BLaER1 (cell line): ENCODE results near the gene ADCY2.

Experiments
- H3K27ac ChIP-seq: shearing (Covaris generic); formaldehyde crosslinking; 2 replicates; pipeline ENCODE4 v1.8.1; 2022
- H3K27me3 ChIP-seq: shearing (Covaris generic); formaldehyde crosslinking; 2 replicates; pipeline ENCODE4 v1.8.1; 2022
- H3K36me3 ChIP-seq: shearing (Covaris generic); formaldehyde crosslinking; 2 replicates; pipeline ENCODE4 v1.8.1; 2022
- H3K4me1 ChIP-seq: shearing (Covaris generic); formaldehyde crosslinking; 2 replicates; pipeline ENCODE4 v1.8.1; 2022
- H3K4me2 ChIP-seq: shearing (Covaris generic); formaldehyde crosslinking; 2 replicates; pipeline ENCODE4 v1.8.1; 2022
- H3K4me3 ChIP-seq: shearing (Covaris generic); formaldehyde crosslinking; 2 replicates; pipeline ENCODE4 v1.8.1; 2022
- H3K9ac ChIP-seq: shearing (Covaris generic); formaldehyde crosslinking; 2 replicates; pipeline ENCODE4 v1.8.1; 2022
- H3K9me3 ChIP-seq: shearing (Covaris generic); formaldehyde crosslinking; 2 replicates; pipeline ENCODE4 v1.8.1; 2022
- H4K20me1 ChIP-seq: shearing (Covaris generic); formaldehyde crosslinking; 2 replicates; pipeline ENCODE4 v1.8.1; 2022
- Cebpa-rat ChIP-seq: shearing (Covaris generic); IDR thresholded peaks from 2 replicates; pipeline ENCODE4 v1.8.1; 2022

The ADCY2 gene

DNA sequence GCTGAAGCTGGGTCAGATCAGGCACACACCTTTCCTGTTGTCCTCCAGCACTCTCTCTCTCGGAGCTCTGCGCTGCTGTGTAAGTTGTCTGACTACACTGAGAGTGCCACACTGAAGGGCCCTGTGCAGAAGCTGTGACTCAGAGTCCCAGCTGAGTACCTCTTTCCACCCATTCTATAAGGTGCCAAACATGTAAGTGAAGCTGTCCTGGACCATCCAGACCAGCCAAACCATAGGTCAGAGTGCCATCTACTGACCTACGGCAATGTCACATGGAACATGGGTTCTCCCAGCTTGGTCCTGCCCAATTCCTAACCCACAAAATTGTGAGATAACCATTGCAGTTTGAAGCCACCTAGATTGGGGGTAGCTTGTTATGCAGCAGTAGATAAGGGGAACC lies 68.2 kb downstream of the ADCY2 start:
- no peaks in the 10 kb centered on the region for H3K4me1 ChIP-seq
- no peak overlapping the region for H3K27ac ChIP-seq
- no peak overlapping the region for H3K9ac ChIP-seq
- no peaks in the 10 kb centered on the region for H3K36me3 ChIP-seq
- H3K4me2 ChIP-seq, result no peak overlapping the region
- no peaks in the 10 kb centered on the region for H3K27me3 ChIP-seq
- H4K20me1 ChIP-seq, result no peaks in the 10 kb centered on the region
- H3K9me3 ChIP-seq, result no peaks in the 10 kb centered on the region
- no peak overlapping the region for H3K4me3 ChIP-seq
- no peak for TF ChIP-seq Cebpa-rat

DNA sequence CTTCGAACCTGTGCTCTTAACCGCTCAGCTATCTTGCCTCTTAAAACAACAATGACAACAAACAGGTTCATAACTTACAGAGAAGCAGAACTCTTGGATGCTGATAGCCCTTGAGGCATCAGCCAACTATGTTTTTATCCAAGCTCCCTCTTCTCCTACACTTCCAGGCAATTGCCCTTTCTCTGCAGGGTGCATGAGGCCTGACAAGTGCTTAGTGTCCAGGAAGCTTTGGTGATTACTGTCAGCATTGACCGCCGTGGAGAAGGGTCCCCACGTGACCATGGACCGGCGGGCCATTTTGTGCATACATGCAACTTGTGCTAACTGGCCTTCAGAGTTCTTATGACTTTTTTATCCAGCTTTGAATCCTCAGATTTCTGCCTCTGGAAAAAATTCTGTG lies 71.2 kb downstream of the ADCY2 start:
- 0 out of 2 replicates have a peak, but pooled peaks cover 4% of the 10 kb centered on the region for H3K9me3 ChIP-seq
- no peaks in the 10 kb centered on the region for H4K20me1 ChIP-seq
- TF ChIP-seq Cebpa-rat, result no peak
- H3K4me2 ChIP-seq, result no peak overlapping the region
- no peaks in the 10 kb centered on the region for H3K36me3 ChIP-seq
- no peak overlapping the region for H3K27ac ChIP-seq
- H3K4me3 ChIP-seq, result no peak overlapping the region
- H3K27me3 ChIP-seq, result no peaks in the 10 kb centered on the region
- no peaks in the 10 kb centered on the region for H3K4me1 ChIP-seq
- no peak overlapping the region for H3K9ac ChIP-seq

DNA sequence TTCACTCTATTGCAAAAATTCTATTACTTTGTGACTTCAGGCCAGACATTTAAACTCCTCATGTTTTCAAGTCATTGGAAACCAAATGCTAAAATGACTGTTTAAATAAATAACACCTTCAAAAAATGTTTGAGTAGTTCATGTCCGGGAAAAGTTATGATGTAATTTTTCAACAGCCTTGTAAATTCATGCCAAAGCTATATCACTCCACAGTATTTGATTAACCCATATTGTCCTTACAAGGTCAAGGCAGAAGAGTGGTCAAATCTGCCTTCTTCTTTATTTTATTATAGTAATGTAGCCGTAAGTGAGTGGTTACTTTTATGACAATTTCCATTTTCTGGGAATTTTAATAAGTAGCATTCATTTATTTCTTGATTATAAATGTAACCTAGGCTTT lies 72.8 kb downstream of the ADCY2 start:
- H4K20me1 ChIP-seq, result no peaks in the 10 kb centered on the region
- H3K9ac ChIP-seq, result no peak overlapping the region
- H3K9me3 ChIP-seq, result peaks cover 8% of the 10 kb centered on the region; the same call in 1 of the 2 replicates
- H3K27ac ChIP-seq, result no peak overlapping the region
- H3K27me3 ChIP-seq, result no peaks in the 10 kb centered on the region
- TF ChIP-seq Cebpa-rat, result no peak
- no peak overlapping the region for H3K4me3 ChIP-seq
- H3K4me1 ChIP-seq, result no peaks in the 10 kb centered on the region
- no peaks in the 10 kb centered on the region for H3K36me3 ChIP-seq
- no peak overlapping the region for H3K4me2 ChIP-seq

DNA sequence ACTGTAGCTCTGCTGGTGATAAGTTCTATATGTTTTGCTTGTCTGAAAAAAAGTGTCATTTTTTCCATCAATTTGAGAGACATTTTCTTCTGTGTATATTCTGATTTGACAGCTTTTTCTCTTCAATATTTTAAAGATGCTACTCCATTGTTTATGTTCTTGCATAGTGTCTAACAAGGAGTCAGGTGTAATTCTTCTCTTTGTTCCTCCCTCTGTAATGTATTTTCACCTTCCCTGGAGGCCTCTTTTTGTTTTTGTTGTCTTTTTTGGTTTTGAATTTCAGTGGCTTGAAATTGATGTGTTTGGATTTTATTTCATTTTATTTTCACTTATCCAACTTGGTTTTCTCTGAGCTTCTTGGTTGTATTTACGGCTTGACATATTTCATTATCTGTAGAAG lies 75.8 kb downstream of the ADCY2 start:
- no peak overlapping the region for H3K4me3 ChIP-seq
- no peak overlapping the region for H3K27ac ChIP-seq
- H3K4me1 ChIP-seq, result no peaks in the 10 kb centered on the region
- H4K20me1 ChIP-seq, result no peaks in the 10 kb centered on the region
- no peaks in the 10 kb centered on the region for H3K27me3 ChIP-seq
- H3K9ac ChIP-seq, result no peak overlapping the region
- no peak for TF ChIP-seq Cebpa-rat
- no peaks in the 10 kb centered on the region for H3K36me3 ChIP-seq
- H3K4me2 ChIP-seq, result no peak overlapping the region
- H3K9me3 ChIP-seq, result peaks cover 8% of the 10 kb centered on the region; the same call in 1 of the 2 replicates

DNA sequence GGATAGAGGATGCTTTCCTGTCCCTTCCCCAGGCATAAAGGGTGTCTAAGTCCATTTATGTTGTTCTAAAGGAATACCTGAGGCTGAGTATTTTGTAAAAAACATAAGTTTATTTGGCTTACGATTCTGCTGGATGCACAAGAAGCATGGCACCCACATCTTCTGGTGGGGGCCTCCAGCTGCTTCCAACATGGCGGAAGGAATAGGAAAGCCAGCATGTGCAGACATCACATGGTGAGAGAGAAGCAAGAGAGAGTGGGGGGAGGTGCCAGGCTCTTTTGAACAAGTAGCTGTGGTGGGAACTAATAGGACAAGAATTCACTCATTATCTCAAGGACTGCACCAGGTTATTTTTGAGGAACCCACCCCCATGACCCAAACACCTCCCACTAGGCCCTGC lies 77.2 kb downstream of the ADCY2 start:
- H3K4me1 ChIP-seq, result no peaks in the 10 kb centered on the region
- peaks cover 8% of the 10 kb centered on the region; the same call in 1 of the 2 replicates for H3K9me3 ChIP-seq
- TF ChIP-seq Cebpa-rat, result no peak
- no peaks in the 10 kb centered on the region for H4K20me1 ChIP-seq
- H3K36me3 ChIP-seq, result no peaks in the 10 kb centered on the region
- no peak overlapping the region for H3K4me2 ChIP-seq
- H3K27me3 ChIP-seq, result no peaks in the 10 kb centered on the region
- no peak overlapping the region for H3K27ac ChIP-seq
- H3K4me3 ChIP-seq, result no peak overlapping the region
- H3K9ac ChIP-seq, result no peak overlapping the region

DNA sequence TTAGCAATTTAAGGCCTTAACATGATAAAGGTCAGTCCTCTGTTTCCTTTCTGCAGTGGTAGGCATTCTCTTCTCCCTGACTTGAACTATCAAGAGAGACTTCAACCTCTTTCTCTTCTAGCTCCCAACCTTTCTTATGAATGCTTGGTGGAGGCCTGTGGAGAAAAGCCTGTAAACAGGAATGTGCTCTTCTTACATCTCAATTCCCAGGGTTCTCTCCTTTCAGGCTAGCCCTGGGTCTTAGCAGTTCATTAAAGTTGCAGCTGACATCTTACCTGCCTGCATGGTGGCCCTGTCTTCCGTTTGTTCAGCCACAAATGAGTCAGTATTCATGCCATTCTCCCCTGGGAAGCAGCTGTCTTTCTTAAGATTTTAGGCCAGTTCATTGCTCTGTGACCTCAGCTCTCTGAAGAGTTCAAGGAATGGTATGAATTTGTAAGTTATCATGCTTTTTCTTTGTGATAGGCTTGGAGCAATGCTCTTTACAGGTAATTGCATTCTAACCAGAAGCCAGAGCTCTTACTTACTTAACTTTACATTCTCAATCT lies 77.8 kb downstream of the ADCY2 start:
- no peaks in the 10 kb centered on the region for H3K4me1 ChIP-seq
- no peak overlapping the region for H3K9ac ChIP-seq
- H3K9me3 ChIP-seq, result peaks cover 8% of the 10 kb centered on the region; the same call in 1 of the 2 replicates
- no peak overlapping the region for H3K4me2 ChIP-seq
- no peak overlapping the region for H3K4me3 ChIP-seq
- H3K27me3 ChIP-seq, result no peaks in the 10 kb centered on the region
- no peak overlapping the region for H3K27ac ChIP-seq
- H3K36me3 ChIP-seq, result no peaks in the 10 kb centered on the region
- TF ChIP-seq Cebpa-rat, result no peak
- H4K20me1 ChIP-seq, result no peaks in the 10 kb centered on the region

DNA sequence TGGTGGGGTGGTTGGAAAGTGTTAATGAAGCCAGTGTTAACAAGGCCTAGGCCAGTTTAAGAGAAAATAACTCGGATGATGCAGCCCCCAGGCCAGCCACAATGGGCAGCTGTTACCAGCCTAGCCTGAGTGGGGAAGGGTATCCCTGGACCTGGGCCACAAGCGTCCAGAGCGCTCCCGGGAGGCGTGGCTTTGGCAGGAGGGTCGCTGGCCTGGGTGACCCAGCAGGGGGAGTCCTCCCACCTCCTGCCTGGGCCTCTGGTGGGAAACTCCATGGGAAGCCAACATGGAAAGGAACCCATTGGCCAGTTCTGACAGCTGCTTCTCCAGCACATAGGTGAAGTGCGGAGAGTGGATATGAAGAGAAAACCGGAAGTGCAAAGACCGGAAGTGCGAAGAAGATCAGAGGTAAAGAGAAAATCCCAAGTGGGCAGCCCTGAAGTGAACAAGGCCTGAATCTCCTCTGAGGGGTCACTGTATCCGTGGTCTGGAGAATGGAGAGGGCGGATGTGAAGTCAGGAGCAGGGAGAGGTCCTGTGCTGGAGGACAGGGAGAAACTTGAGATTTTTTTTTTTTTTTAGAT lies 79.0 kb downstream of the ADCY2 start:
- Histone ChIP-seq H3K9ac (no peak overlapping the region), H3K27me3 (no peaks in the 10 kb centered on the region), H4K20me1 (no peaks in the 10 kb centered on the region), H3K27ac (no peak overlapping the region), H3K4me2 (no peak overlapping the region), H3K4me1 (no peaks in the 10 kb centered on the region), H3K9me3 (peaks cover 8% of the 10 kb centered on the region; the same call in 1 of the 2 replicates), H3K36me3 (no peaks in the 10 kb centered on the region), H3K4me3 (no peak overlapping the region)
- TF ChIP-seq Cebpa-rat, result no peak

DNA sequence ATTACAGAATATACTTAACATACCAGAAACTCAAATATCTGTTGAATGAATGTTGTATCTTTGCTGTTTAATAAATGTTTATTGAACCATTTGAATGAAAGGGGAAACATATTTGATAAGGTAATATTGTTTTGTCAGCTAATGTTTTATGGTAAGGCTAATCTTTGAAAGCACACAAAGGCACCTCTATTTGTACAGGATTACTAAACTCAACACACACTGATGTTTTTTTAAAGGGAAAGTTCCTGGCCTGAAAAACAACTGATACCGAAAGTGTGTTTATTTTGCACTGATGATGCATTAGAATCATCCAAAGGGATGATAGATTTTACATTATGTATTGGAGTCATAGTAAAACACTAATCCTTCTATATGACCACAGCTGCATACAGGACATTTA lies 82.5 kb downstream of the ADCY2 start:
- H3K36me3 ChIP-seq, result no peaks in the 10 kb centered on the region
- H3K4me2 ChIP-seq, result no peak overlapping the region
- TF ChIP-seq Cebpa-rat, result no peak
- H3K27me3 ChIP-seq, result no peaks in the 10 kb centered on the region
- no peaks in the 10 kb centered on the region for H3K4me1 ChIP-seq
- H3K4me3 ChIP-seq, result no peak overlapping the region
- H3K9me3 ChIP-seq, result no peaks in the 10 kb centered on the region; the same call in 1 of the 2 replicates
- no peaks in the 10 kb centered on the region for H4K20me1 ChIP-seq
- H3K27ac ChIP-seq, result no peak overlapping the region
- no peak overlapping the region for H3K9ac ChIP-seq

DNA sequence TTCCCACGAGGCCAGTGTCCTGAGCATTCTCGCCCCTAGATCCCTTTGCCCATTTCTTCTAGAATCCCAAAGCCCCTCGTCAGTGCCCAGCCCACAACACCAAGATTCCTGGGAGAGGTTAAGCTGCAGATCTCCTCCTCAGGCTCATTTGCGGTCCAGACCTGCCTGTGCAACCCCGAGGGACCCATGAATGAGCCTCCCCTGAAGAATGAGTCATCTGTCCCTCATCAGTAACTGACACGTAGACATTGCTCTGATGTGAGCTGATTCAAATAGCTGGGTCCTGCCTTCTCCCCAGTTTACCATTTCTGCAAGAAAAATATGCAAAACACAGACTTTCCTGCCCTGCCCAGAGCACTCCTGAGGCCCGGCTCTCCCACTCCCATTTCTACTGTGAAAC lies 92.8 kb downstream of the ADCY2 start:
- Histone ChIP-seq H3K4me2 (no peak overlapping the region), H3K4me3 (no peak overlapping the region), H3K27ac (no peak overlapping the region), H3K9ac (no peak overlapping the region), H3K36me3 (no peaks in the 10 kb centered on the region), H4K20me1 (no peaks in the 10 kb centered on the region), H3K27me3 (no peaks in the 10 kb centered on the region), H3K4me1 (no peaks in the 10 kb centered on the region), H3K9me3 (peaks cover 14% of the 10 kb centered on the region; the same call in 1 of the 2 replicates)
- TF ChIP-seq Cebpa-rat, result no peak

DNA sequence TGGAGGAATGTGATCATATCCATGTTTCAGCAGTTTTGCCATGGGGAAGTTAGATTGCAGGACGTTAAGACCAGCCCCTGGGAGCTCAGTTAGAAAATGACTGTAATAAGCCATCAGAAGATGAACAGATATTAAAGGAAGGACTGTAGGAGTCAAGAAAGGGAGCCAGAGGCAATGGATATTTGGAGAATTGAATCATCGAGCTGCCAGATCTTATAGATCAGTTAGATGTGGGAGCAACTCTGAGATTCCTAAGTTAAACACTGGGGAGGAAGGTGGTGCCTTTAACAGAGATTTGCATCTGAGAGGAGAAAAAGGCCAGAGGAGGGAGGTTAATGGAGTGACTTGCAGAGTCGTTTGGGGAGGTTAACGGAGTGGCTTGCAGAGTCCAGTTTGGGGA lies 96.4 kb downstream of the ADCY2 start:
- no peak overlapping the region for H3K4me2 ChIP-seq
- H3K9ac ChIP-seq, result no peak overlapping the region
- peaks cover 14% of the 10 kb centered on the region; the same call in 1 of the 2 replicates for H3K9me3 ChIP-seq
- H3K36me3 ChIP-seq, result no peaks in the 10 kb centered on the region
- peaks cover 3% of the 10 kb centered on the region for H3K4me1 ChIP-seq
- H3K27ac ChIP-seq, result no peak overlapping the region
- TF ChIP-seq Cebpa-rat, result no peak
- H4K20me1 ChIP-seq, result no peaks in the 10 kb centered on the region
- H3K27me3 ChIP-seq, result no peaks in the 10 kb centered on the region
- H3K4me3 ChIP-seq, result no peak overlapping the region
